Hepatocyte (in vitro differentiated cells): ENCODE results near the gene NAV3.

Source experiments
- EZH2 ChIP-seq: fragments of 200-600 bp; sonication (generic); IDR thresholded peaks from 2 replicates; pipeline ENCODE4 v1.6.1; 2016; ENCODE audit warnings: antibody characterized with exemption, mild to moderate bottlenecking, borderline replicate concordance
- TF ChIP-seq, protein P1 (sequence below): fragments of 200-600 bp; sonication (generic); IDR thresholded peaks from 2 replicates; pipeline ENCODE4 v1.5.1; 2016; ENCODE audit warnings: antibody characterized with exemption, mild to moderate bottlenecking; ENCODE audit not compliant: poor library complexity

DNA sequence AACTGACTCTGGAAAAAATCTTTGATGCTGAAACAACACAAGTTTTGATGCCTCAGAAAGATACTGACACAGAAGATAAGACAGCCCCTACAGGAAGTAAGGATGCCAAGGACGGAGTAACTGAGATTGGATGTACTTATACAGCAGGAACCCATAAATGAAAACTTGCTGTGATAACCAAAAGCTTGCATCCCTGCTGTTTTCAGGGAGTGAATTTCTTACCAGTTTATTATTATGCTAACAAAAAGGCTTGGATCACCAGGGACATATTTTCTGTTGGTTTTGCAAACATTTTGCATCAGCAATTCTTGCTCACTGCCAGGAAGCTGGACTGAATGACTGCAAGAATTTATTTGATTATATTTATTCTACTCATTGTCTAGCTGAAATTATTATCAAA lies 197.7 kb downstream of the NAV3 start:
- TF ChIP-seq, protein P1, sequence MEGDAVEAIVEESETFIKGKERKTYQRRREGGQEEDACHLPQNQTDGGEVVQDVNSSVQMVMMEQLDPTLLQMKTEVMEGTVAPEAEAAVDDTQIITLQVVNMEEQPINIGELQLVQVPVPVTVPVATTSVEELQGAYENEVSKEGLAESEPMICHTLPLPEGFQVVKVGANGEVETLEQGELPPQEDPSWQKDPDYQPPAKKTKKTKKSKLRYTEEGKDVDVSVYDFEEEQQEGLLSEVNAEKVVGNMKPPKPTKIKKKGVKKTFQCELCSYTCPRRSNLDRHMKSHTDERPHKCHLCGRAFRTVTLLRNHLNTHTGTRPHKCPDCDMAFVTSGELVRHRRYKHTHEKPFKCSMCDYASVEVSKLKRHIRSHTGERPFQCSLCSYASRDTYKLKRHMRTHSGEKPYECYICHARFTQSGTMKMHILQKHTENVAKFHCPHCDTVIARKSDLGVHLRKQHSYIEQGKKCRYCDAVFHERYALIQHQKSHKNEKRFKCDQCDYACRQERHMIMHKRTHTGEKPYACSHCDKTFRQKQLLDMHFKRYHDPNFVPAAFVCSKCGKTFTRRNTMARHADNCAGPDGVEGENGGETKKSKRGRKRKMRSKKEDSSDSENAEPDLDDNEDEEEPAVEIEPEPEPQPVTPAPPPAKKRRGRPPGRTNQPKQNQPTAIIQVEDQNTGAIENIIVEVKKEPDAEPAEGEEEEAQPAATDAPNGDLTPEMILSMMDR: no peak
- TF ChIP-seq EZH2: no peak
